Fibroblast of skin of left quadriceps (primary cell): Measurements from ENCODE around the gene C10orf105.
A peak's percentile ranks its signal among the peaks of the same experiment; 100 is the strongest.

Experiments used
- DNase-seq, 2 experiments: peaks; one replicate each; pipeline ENCODE4 v3.0.0-alpha.2; 2013; ENCODE audit warnings: low read depth in 2 of 2

C10orf105 gene, protein sequence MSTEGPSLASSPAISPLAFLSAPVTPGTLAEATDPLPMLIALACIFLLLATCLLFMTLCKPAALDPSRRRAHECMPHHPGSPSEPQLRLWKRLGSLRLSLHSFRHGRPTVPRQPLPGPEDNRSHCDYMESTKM

GRCh38 chr10:71719464-71720201 lies at the start of gene C10orf105:
Gene C10orf105 (minus strand): TSS chr10:71719778. CDS start chr10:71716337, 3,441 bp downstream.
- DNase-seq, result no peak

- no peak for DNase-seq
Observed at GRCh38 chr10:71767420-71768035, 48.0 kb upstream of the C10orf105 start.

GRCh38 chr10:71766717-71767419 lies 47.3 kb upstream of the C10orf105 start:
- DNase-seq, result peak; percentile 54 to 63

GRCh38 chr10:71765906-71766716 lies 46.5 kb upstream of the C10orf105 start:
- DNase-seq, result no peak

- no peak for DNase-seq
Observed at GRCh38 chr10:71765176-71765904, 45.8 kb upstream of the C10orf105 start.

GRCh38 chr10:71763352-71764127 lies 44.0 kb upstream of the C10orf105 start:
- DNase-seq, result no peak

DNA sequence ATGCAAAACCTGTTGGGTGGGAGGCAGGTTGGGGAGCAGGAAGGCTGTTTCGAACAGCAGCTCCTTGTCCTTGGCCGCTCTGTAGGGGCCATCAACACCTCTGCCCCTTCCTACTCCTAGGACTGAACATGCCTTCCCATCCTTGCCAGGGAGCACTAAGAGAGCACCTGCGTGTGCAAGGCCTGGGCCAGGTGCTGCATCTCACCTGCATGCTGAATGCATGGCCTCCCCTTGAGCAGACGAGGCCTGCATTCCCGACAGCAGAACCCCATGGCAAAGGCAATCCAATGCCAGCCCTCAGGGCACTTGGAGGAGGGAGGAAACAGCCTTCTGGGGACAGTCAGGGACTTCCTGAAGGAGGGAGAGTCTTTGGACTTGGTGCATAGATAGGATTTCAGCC lies 42.7 kb upstream of the C10orf105 start:
- no peak for DNase-seq

GRCh38 chr10:71761541-71762113 lies 42.0 kb upstream of the C10orf105 start:
- DNase-seq, result no peak

DNA sequence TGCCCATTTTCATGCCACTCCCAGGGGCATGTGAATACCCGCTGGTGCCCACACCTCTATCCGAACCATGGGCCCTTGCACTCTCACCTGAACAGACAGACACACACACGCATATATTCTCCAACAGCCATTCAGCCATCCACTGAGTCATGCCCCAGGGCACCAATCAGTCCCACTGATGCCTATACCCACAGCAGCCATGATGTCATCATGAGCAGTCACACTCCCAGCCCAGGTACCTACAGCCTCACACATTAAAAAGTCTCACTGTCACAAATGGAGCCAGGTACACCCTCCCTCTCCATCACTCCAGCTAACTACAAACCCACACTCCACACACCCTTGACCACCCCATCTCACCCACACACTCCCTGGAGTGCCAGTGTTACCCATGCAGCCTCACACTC lies 41.5 kb upstream of the C10orf105 start:
- no peak for DNase-seq

- DNase-seq, result no peak
Observed at GRCh38 chr10:71757399-71757922, 37.9 kb upstream of the C10orf105 start.

DNA sequence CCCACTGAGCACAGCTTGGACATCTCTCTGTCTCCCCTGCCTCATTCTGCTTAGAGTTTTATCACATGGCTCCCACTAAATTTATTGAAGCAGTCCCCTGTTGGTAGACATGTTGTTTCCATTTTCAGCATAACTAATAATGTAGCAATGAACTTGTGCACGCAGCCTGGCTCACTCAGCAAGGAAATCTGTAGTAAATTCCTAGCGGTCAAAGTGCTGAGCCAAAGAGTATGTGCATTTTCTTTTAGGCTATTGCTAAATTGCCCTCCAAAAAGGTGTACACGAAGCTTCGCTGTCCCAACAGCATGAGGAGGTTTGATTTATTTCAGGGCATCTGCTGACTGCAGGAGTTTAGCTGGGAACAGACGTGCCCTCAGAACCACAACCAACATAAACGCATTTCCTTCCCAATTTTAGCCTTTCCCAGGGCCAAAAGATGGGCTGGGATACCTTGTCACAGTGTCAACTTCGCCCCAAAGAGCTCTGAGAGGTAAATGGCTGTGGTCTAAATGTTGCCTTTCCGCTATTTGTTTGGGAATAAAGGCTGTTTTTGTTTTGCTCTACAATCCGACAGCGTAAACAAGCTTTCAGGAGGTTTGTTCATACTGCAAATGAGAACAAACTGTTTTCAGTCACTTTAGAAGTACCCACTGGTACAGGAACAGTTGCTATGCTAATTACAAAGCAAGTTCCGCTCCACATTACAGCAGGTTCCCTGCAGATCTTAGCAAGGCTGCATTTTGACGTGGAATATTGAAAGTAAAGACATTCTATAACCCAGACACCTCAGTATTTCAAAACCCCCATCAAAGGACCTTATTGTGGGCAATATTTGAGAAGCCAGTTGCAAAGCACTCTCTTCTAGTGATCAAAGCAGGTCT lies 37.0 kb upstream of the C10orf105 start:
- no peak for DNase-seq

DNA sequence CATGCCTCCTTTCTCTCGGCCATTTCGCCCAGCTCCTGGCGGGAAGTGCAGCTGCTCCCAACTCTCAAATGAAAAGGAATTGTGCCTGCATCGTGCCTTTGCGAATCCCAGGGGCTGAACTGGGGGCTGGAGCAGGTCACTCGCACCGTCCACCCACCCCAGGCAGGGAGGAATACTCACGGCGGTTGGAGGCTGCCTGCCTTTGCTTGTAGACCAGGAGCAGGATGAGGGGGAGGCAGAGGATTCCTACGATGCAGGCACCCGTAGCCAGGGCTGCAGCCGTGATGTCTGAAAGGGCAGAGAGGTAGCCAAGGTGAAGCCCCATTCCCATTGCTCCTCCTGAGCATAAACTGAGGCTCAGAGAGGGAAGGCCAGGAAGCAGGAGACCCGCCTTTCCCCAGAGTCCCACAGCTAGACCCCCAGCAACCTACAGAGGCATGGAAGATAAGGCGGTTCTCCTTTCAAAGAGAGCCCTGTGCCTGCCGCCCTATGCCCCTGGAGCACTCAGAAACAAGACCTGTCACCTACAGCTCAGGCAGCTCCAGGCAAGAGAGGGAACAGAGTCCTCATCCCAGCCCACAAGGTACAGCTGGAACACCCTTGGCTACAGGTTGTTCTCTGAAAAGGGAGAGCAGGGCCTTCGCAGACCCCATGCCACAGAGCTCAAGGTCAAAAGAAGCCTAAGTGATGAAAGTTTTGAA lies 35.8 kb upstream of the C10orf105 start:
- DNase-seq, result no peak

- DNase-seq, result no peak
Observed at GRCh38 chr10:71754562-71754961, 35.0 kb upstream of the C10orf105 start.

DNA sequence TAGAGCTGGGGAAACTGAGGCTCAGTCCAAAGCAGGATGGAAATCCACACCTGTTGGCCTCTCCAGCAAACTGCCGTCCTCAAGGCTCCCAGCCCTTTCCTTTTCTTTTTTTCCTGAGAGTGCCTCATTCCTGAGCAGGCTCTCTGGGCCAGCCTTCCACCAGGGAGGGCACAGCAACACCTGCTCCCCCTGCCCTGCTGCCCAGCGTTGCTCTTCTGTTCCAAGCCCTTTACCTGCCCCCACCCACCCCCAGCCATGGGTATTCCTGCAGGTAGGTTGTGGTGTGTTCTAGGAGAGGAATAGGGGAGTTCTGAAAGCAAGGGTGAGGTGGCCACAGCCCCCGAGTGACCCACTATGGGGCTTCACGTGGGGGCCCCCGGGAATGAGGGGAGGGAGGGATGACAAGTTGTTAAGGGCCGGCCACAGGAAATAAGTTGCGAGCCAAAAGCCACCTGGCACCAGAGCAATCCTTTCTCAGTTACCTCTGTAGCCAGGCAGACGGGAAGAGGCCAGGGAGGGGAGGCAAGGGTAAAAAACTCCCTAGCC lies 34.5 kb upstream of the C10orf105 start:
- DNase-seq, result no peak

- DNase-seq, result no peak
Observed at GRCh38 chr10:71753091-71753959, 33.7 kb upstream of the C10orf105 start.

DNA sequence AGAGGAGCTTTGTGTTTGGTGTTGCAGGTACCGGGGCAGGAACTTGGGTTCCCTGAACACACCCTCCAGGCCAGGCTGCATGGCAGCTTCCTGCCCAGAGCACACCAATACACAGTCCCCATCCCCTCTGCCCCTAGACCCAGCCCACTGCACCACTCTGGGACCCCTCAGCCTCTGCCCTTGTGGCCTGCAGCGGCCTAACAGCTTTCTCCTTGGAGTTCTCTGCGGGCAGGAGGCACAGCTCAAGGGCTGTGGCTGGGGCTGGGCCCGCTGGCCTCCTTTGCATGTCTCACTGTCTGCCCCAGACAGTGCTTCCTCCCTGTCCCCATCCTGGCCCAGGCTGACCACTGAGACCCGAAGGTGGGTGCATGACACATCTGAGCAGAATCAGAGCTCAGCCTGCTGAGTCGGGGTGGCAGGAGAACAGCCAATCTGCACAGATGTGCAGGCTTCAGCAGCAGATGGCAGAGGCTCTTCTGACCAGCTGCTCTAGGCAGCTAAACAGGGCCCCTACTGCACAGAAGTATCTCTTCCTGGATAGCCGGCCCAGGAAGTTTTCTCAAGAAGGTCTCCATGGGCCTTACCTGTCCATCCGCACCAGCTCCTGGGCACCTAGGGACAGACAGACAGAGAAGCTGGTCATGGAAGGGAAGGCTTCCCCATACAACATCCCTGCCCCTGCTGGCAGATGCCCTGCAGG lies 33.0 kb upstream of the C10orf105 start:
- no peak for DNase-seq
